HG03108 (cell line): ENCODE data around the gene NT5C.

Experiments
- ATAC-seq: cut with Tn5 transposase; IDR thresholded peaks from one replicate; pipeline ENCODE4 v1.9.1; 2021; ENCODE audit warnings: moderate library complexity; ENCODE audit not compliant: unreplicated experiment

NT5C gene

DNA sequence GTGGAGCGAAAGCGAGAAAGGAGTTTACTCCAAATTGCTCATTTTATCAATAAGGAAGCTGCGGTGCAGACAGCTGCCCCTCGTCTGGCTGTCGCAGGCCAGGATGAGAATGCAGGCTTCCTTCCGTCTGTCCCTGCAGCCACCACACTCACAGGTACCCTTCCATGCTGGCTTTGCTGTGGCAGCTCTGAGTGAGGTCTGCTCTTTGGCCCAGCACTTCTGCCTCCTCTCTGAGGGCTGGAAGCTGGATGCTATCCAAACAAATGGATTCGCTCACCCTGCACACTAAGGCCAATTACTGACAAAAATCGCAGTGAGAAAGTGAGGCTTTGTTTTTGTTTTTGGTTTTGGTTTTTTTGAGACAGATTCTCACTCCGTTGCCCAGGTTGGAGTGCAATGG, 14.8 kb downstream of the NT5C start:
- no peak for ATAC-seq

DNA sequence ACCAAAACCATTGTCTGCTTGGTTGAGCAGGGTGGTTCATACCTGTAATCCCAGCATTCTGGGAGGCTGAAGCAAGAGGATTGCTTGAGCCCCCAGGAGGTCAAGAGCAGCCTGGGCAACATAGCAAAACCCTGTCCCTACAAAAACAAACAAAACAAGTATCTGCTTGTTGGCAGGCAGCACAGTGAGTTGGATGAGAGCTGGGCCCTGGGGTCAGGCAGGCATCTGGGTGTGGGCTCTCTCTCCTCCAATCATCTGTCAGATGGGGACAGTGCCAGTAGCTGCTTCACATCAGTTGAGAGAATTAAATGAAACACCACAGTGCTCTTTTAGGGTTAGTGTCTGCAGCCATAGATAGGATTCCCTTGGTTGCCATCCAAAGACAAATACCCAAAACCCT, 16.0 kb downstream of the NT5C start:
- no peak for ATAC-seq

DNA sequence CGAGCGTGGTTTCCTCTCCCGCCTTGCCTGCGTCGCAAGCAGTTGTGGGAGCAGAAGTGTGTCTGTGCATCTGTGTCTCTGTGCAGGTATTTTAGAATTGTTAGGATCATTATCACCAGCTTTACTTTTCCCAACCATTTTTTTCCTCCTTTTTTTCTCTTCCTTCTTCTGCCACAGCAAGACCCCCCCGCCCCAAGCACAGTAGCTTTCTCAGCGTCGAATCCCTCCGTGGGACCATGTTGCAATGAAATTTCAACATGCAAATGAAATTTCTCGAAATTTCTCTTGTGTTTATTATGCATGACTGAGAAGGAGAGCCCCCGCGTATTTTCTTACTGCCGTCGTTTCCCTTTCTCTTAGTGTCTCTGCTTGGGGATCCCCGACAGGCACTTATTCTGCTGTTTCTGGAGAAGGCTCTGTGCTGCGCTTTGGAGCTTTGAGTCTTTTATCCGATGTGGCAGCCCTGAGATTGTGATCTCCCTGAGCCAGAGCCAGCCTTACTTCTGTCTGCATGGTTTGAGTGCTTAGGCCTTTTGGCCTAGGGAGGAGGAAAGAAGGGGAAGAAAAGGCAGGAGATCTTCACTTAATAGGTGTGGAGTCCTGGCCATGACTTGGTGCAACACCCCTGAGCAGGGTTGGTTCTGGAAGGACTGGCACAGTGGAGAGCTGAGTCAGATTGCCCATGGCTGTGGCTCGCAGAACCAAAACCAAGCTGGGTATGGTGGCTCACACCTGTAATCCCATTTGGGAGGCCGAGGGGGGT, 16.8 kb downstream of the NT5C start:
- no peak for ATAC-seq

DNA sequence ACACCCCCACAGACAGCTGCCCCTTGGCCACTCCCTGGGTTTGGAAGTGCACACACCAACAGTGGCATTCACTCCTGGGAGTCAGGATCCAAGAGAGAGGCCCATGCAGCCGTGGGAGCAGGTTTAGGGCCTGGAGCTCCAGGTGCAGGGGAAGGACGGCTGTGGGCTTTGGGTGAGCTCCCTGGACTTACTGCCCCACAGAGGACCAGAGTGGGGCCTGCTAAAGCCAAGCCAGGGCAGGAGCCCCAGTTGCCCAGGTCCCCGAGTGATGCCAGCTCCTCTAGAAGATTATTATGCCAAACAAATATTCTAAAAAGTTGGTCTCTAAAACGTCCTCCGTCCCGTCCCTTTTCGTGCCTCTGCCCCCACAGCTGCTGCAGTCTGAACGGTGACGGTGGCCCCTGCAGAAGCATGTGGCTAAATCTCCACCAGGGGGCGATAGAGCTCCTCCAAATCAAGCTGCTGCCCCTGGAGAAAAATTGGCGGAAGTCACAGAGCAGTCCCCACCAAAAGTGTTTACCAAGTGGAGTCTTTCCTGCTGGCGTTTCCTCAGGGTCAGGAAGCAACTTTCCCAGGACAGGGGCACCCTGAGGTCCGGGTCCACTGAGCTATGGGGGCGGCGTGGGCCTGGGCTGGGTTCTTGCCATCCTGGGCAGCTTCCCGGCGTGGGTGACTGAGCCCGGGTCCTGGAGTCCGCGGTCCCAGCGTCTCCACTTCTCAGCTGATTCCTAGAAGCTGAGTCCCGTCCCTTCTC, 17.6 kb downstream of the NT5C start:
- ATAC-seq: no peak

DNA sequence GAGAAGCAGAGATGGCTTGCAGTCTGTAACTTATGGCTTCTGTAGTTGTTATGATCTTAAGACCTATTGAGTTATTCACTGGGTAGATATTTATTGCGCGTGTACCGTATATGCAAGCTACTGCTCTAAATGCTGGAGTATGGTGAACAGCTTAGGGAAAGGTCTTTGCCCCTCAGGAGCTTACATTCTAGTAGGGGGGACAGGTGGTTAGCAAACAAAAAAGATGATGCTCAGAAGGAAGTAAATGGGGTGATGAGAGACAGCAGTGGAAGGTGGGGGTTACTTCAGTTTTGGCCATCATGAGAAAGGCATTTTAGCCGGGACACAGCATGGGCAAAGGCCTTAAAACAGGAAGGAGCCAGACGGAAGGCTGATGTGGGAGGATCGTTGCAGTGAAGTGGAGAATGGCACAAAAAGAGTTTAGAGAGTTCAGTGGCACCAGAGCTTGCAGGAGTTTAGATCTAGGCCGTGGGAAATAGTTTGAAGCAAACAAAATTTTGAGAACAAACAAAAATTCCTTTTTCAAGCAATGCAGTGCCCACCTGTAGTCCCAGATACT, 19.7 kb downstream of the NT5C start:
- no peak for ATAC-seq

DNA sequence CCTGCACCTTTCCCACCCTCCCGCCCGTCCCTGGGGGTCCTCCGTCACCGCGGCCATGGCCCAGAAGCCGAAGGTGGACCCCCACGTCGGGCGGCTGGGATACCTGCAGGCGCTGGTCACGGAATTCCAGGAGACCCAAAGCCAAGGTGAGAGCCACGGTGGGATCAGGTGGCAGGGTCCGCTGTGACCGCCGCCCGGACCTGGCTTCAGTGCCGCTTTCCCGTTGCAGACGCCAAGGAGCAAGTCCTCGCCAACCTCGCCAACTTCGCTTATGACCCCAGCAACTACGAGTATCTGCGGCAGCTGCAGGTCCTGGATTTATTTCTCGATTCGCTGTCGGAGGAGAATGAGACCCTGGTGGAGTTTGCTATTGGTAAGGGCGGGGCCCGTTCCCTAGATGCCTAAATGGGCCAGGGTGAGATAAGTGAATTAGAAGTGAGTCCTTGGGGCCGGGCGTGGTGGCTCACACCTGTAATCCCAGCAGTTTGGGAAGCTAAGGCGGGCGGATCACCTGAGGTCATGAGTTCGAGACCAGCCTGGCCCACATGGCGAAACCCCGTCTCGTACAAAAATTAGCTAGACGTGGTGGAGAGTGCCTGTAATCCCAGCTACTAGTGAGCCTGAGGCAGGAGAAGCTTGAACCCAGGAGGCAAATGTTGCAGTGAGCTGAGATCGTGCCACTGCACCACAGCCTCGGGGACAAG, 21.2 kb downstream of the NT5C start:
- ATAC-seq: no peak

DNA sequence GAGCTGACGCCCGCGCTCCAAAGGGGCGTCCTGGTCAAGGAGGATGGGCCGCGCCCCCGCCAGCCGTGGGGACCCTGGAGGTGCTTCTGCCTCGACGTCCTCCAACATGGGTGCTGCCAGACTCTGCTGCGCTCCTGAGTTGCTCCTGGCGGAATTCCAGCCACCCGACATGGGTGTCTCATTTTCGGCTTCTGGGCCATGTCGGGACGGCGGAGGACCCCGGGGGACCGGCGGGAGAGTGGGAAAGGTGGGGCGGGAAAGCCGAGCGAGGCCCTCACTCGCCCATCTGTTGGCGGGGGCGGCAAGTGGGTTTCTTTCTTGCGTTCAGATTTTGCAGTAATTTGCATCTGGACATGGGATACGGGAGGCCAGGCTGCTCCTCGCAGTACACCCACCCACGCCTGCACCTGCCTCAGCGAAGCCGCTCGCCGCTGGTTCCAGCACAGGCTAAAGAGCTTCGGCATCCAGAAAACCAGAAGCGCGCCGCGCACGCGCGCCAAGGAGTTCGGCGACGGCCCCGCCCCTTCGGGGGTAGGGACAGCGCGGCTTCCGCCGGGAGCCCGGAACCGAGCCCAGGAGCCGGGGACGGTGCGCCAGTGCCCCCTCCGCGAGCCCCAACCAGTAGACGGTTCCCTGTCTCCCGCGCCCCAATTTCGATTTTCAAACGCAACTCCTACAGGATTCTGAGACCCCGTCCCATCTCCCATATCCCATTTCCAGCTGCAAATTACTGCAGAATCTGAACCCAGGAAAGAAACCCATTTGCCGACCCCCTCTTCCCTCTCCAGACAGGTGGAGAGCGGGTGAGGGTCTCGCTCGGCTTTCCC, 21.9 kb downstream of the NT5C start, which contains the start of gene ARMC7:
Gene ARMC7 (plus strand): TSS at position 563 of the 827 bp plus-strand sequence. CDS start 320 bp downstream, outside the sequence.
- peak; percentile 66 for ATAC-seq

DNA sequence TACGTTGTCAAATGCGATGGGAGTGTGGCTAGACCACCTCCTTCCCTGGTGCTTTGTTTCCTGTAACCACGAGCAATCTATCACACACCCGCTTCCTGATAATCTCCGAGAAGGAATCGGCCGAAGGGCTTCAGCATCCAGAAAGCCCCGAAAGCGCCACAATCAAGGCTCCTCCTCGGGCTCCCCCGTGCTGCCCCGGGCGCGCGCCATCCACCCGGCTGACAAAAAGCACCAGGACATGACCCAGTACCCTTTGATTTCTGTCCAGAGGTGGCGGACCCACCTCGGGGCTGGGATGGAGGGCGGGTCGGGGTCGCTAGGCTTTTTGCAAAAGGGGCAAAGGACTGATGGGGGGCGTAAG, 22.5 kb downstream of the NT5C start:
- no peak for ATAC-seq

DNA sequence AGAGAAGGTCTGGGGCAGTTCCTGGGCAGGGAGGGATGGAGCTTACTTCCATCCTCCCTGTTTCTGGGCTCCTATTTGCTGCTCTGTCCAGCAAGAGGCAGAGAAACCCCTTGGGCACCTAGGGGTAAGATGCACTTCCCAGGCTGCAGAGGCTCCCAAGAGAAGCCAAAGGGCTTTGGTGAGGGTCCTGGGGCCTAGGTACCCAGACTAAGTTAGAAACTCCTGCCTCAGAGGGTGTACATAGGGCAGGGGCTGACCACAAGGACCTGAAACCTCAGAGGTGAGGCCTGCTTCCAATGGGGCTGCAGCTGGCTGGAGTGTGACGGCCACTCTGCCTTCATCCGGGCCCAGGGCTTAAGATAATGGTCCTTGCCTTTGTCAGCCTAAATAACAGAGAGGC, 23.3 kb downstream of the NT5C start:
- ATAC-seq: no peak

DNA sequence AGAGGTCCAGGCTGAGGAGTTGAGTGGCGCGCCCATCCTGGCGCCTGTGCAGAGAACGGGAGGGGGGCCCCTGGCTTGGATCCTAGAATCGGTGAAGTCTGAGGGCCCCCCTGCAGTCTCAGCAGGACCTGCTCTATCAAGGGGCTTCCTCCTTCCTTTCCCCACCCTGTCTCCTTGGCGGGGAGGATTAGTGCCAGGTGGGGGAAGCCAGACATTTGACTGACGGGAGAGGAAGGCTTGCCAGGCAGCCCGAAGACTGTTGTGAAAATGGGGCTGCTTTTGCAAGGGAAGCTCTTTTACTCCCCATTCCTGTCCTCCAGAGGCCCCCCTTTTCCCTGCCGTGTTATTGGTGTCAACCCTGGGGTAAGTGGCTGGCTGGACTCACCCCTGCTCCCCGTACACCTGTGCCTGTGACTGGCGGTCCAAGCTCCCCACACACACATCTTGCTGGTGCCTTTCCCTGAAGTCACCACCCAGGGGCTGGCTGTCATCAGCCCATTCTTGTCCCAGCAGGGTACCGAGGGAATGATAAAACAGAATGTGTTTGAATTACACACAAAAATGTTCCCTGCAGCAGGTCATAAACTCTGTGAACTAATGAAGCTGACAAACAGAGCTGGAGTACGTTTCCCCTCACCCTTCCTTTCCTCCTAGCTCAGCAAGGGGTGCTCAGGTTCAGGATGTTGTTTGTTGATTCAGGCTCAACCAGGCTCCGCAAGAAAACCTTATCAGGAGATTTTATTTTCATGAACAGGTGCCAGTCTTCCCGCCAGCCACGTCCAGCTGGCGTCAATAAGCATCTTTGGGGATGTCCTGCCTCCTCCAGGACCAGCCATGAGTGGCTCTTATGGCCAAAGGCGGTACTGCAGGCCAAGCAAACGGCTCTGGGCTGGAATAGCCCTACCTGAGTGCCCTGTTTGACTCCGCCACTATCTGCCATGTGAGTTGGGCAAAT, 26.1 kb downstream of the NT5C start:
- ATAC-seq: no peak

DNA sequence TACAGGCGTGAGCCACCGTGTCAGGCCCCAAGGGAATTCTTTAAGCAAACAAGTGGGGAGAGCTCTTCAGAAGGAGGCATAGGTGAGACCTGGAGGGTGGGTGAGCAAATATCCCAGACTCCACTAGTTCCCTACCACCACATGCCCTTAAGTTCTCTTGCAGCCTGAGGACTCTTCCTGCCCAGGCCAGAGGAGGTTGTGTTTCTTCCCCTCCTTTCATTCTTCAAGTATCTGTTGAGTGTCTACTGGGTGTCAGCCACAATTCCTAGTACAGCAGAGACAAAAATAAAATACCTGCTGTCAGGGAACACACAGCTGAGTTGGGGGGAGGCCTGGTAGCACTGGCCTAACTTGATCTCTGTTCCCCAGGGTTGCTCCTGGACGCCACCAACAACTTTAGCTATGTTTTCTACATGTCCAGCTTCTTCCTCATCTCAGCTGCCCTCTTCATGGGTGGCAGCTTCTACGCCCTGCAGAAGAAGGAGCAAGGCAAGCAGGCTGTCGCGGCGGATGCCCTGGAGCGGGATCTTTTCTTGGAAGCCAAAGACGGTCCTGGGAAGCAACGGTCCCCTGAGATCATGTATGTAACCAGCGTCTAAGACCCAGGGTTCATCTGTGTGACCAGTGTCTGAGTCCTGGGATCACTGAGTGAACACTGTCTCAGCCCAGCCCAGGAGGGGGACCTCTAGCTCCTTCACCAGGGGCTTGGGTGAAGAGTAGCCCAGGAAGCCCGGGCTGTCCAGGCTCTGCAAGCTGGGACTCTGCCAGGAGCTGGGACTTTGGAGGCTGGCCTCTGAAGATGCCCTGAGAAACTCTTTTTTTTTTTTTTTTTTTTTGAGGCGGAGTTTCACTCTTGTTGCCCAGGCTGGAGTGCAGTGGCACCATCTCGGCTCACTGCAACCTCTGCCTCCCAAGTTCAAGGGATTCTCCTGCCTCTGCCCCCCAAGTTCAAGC, 27.7 kb downstream of the NT5C start:
- ATAC-seq: no peak

DNA sequence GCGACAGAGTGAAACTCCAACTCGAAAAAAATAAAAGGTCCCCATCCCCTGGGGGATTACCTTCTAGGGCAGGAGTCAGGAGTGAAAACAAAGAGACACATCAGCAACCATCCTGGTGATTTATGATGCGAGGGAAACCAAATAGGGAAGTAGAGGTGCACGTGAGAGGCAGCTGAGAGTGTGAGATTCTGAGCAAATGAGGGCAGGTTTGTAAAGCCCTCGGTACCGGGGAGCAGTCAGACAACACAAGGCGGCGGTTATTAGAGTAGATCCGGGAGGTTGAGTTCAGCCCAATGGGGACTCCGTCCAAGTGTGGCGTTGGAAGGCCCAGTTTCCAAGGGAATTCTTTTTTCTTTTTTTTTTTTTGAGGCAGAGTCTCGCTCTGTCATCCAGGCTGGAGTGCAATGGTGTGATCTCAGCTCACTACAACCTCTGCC, 29.1 kb downstream of the NT5C start:
- ATAC-seq: no peak

DNA sequence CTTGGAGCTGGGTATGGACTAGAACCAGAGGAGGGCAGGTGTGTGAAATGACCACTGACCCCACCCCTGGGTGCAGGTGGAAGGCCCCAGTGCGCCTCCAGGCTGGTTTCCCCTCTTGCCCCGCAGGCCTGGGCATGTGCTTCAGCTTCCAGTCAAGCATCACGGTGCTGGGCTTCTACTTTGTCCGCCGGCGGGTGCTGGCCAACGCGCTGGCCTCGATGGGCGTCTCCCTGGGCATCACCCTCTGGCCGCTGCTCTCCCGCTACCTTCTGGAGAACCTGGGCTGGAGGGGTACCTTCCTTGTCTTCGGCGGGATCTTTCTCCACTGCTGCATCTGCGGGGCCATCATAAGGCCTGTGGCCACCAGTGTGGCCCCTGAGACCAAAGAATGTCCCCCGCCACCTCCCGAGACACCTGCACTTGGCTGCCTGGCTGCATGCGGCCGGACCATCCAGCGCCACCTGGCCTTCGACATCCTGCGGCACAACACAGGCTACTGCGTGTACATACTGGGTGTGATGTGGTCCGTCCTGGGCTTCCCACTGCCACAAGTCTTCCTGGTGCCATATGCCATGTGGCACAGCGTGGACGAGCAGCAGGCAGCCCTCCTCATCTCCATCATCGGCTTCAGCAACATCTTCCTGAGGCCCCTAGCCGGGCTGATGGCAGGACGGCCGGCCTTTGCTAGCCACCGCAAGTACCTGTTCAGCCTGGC, 31.5 kb downstream of the NT5C start:
- no peak for ATAC-seq

DNA sequence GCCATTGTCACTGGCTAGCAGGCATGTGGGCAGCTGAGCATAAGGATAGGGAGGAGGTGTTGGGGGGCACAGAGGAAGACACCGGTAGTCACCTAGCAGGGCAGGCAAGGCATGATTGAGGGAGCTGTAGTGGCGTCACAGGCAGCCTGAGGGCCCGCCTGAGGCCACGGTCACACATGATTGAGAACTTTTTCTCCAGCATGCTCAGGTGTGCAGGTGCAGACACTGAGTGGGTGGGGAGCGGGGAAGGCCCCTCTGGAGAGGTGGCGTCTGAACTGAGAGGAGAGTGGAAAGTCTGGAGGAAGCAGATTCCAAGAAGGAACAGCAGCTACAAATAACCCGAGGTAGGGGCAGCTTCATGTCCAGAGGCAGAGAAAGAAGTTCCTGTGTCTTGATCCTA, 32.7 kb downstream of the NT5C start:
- ATAC-seq: no peak

DNA sequence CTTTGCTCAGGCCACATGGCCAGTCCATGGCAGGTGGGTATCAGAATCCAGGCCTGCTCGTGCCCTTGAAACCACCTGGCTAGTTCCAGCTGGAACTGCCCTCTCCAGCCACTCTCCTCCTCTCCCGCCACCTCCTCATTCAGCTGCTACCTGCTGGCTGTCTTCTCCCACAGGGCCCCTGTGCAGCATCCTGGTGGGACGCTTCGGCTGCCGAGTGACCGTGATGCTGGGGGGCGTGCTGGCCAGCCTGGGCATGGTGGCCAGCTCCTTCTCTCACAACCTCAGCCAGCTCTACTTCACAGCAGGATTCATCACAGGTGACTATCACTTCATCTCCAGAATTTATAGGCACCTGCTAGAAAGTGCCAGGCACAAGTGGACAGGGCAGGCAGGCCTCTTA, 33.7 kb downstream of the NT5C start:
- no peak for ATAC-seq

DNA sequence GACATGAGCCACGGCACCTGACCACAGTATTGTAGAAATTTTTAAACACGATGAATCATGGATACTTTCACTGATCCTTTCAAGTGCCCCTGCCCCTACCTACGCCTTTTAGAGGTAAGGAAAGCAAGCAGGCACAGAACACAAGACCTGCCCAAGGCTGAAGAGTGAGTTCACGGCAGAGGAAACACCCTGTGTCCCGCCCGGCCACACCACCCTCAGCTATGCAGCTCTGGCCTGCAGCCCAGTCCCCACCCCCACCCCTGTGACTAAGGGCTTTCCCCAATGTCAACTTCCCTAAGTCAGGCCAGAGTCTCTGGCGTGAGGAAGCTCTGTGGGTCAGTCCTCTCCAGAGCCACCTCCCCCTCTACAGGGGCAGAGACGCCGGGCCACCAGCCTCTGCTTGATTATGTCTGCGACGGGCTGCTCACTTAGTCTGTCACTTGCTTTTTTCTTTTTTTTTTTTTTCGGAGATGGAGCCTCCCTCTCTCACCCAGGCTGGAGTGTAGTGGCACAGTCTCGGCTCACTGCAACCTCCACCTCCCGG, 35.4 kb downstream of the NT5C start:
- ATAC-seq: no peak

DNA sequence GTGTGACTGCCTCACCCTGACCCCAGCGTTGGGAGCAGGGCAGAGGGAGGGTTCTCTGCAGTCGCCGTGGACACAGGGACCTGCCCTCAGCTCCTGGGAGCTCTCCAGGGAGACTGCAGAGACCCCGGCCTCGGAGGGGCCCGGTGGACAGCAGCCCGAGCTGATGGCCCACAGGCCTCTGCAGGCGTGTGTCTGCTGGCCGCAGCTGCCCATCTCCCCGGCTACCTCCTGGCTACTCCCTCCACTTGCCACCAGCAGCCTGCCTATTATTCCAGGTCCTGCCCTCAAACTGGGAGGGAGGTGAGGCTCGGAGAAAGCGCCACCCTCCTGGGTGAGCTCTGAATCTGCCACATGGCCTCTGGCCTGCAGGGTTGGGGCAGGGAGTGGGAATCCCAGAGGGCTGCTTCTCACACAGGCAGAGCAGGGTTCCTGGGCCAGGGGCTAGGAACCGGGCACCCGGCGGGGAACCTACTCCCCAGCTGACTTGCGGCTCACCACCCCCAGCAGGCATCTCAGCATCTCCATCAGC, 36.6 kb downstream of the NT5C start:
- ATAC-seq: no peak
